Bladder microvascular endothelial cell (primary cell): ENCODE measurements around the gene PIGN. TPM values are rescaled to one million over a fixed set of nuclear protein-coding genes. Genes with fewer than 3 reads are reported as not detected.

Experiments
- total RNA-seq: library from RNA; depleted of rRNA; stranded (reverse); fragments of >200 nt; gene quantifications from 2 replicates; pipeline ENCODE4 v1.2.3, GENCODE V29; 2014

The PIGN gene
- 26.2 and 73.3 TPM in 2 replicates for total RNA-seq

DNA sequence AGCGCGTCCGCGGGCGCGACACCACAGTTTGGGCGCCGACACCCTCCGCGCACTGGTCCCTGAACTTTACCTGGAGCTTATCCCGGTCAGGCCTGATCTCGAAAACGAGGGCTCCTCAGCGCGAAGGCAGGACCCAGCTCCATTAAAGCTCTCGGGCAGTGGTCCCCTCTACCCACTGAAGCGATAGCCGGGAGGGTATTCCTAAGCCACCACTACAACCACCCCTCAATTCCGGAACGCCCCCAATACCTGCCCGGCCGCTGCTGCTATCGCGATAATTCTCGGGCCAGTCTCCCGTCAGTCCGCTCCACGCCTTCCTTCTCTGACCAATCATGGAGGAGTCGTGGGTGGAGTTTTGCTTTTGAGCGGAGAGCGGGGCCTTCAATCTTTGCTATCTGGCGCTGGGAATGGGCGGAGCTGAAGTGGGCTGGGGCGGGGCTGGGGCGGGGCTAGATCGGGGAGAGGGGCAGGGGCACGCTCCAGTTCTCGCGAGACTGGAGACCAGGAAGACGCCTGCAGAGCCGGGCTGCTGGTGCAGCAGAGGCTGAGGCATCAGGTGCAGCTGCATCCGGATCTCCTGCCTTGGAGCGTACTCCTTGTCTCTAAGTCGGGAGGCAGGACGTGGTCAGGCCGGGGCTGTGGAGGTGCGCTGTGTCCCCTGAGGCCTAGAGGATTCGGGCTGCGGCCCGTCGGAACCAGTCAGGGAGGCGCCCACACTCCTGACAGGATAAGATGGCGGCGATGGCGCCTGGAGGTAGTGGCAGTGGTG lies at the start of gene PIGN, which contains the start of gene RELCH:
Gene PIGN, minus strand, starts transcription at position 283 of the 769 bp plus-strand sequence. CDS start 25,703 bp downstream, outside the sequence.
Gene RELCH, plus strand, starts transcription at position 482 of the 769 bp plus-strand sequence. Its CDS starts 251 bp downstream, at position 733.

Other genes with a start within 250 kb of the PIGN start
- 18.1 and 39.5 TPM in 2 replicates for gene RELCH, start 199 bp upstream of the PIGN start, total RNA-seq
- 4.4 and 21.5 TPM in 2 replicates for gene TNFRSF11A, start 138.3 kb upstream of the PIGN start, total RNA-seq